Measurements from ENCODE around the gene ARHGAP42. TPM values are rescaled to one million over a fixed set of nuclear protein-coding genes. Genes with fewer than 3 reads are reported as not detected.

Gene ARHGAP42
- polyA plus RNA-seq, 3 donors: 24.8 to 28.9 (median 25.1) TPM

- peak; percentile 17 for DNase-seq
Measured at GRCh38 chr11:100756559-100756958, 69.5 kb downstream of the ARHGAP42 start.

- no peak for DNase-seq
Measured at GRCh38 chr11:100757646-100758045, 70.6 kb downstream of the ARHGAP42 start.

- no peak for DNase-seq
Measured at GRCh38 chr11:100759106-100759505, 72.0 kb downstream of the ARHGAP42 start.

- DNase-seq: no peak
Measured at GRCh38 chr11:100759856-100760255, 72.8 kb downstream of the ARHGAP42 start.

- DNase-seq: no peak
Measured at GRCh38 chr11:100760744-100761143, 73.7 kb downstream of the ARHGAP42 start.

GRCh38 chr11:100761841-100762240, 74.8 kb downstream of the ARHGAP42 start:
- DNase-seq: no peak

GRCh38 chr11:100766764-100767163, 79.7 kb downstream of the ARHGAP42 start:
- DNase-seq: no peak

- DNase-seq: peak; percentile 23
Measured at GRCh38 chr11:100769165-100769564, 82.1 kb downstream of the ARHGAP42 start.

- no peak for DNase-seq
Measured at GRCh38 chr11:100769617-100770016, 82.5 kb downstream of the ARHGAP42 start.

- no peak for DNase-seq
Measured at GRCh38 chr11:100774132-100774531, 87.0 kb downstream of the ARHGAP42 start.

GRCh38 chr11:100774859-100775258, 87.8 kb downstream of the ARHGAP42 start:
- no peak for DNase-seq

GRCh38 chr11:100776212-100776896, 89.3 kb downstream of the ARHGAP42 start:
- peak; percentile 17 for DNase-seq

GRCh38 chr11:100777103-100777502, 90.0 kb downstream of the ARHGAP42 start:
- DNase-seq: no peak

- no peak for DNase-seq
Measured at GRCh38 chr11:100777736-100778135, 90.6 kb downstream of the ARHGAP42 start.

GRCh38 chr11:100778166-100778785, 91.2 kb downstream of the ARHGAP42 start:
- DNase-seq: no peak

- no peak for DNase-seq
Measured at GRCh38 chr11:100780470-100780869, 93.4 kb downstream of the ARHGAP42 start.

GRCh38 chr11:100785148-100785983, 98.3 kb downstream of the ARHGAP42 start:
- DNase-seq: no peak

- no peak for DNase-seq
Measured at GRCh38 chr11:100788561-100789295, 101.6 kb downstream of the ARHGAP42 start.

GRCh38 chr11:100789500-100789899, 102.4 kb downstream of the ARHGAP42 start:
- no peak for DNase-seq

- DNase-seq: no peak
Measured at GRCh38 chr11:100790073-100790472, 103.0 kb downstream of the ARHGAP42 start.

- DNase-seq: no peak
Measured at GRCh38 chr11:100791103-100791502, 104.0 kb downstream of the ARHGAP42 start.

- no peak for DNase-seq
Measured at GRCh38 chr11:100791860-100792259, 104.8 kb downstream of the ARHGAP42 start.
